ENCODE results near the gene NELL2. TPM values are rescaled to one million over a fixed set of nuclear protein-coding genes. Genes with fewer than 3 reads are reported as not detected.

NELL2 gene
- total and polyA plus RNA-seq, 10 of the 15 experiments (the other 5 are each of a cell fraction or from before 2014, with no cell fraction given): 0.27 to 2.3 (median 0.76) TPM

DNA sequence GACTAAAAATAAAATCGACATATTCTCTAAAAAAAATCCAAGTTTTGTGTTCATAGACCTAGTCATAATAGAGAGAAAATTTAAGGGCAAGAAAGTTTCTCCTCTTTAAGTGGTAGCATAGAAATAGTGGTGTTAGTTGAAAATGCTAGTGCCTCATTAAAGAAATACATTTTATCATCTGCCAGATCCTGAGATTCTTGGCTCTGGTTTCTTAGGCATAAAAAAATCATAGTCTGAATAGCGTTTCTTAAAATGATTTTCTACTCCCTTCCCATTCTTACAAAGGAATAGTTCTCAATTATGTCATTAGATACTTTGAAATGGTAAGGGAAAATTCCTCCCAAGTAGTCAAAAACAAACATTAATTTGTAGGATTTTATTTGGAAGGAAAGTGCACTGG lies 212.8 kb downstream of the NELL2 start:
- H3K4me2 ChIP-seq (ENCODE audit: control insufficient read depth, insufficient read depth): no peak overlapping the region
- H3K4me3 ChIP-seq: no peak overlapping the region
- POLR2A ChIA-PET: no interaction called here
- H3K27ac ChIP-seq (ENCODE audit: control insufficient read depth, insufficient read depth): no peak overlapping the region
- RAD21 ChIA-PET (ENCODE audit: unreplicated experiment): no interaction called here
- TF ChIP-seq BHLHE40 (IDR thresholded peaks at IDR 0.05; ENCODE audit: borderline replicate concordance in 1 of 2, low read depth in 2 of 2, low read length in 1 of 2) (no peak), IKZF2 (IDR thresholded peaks at IDR 0.05) (no peak), MTA2 (IDR thresholded peaks at IDR 0.05; ENCODE audit: low read depth) (no peak), POLR2AphosphoS5 (IDR thresholded peaks at IDR 0.05; ENCODE audit: low read length) (no peak), ZBED1 (IDR thresholded peaks at IDR 0.05; ENCODE audit: borderline replicate concordance) (no peak)
- in situ Hi-C loops (cut with MboI) (no loop called here), intact Hi-C loops (cut with micrococcal nuclease; ENCODE audit: unreplicated experiment) (no loop called here)
- H3K4me1 ChIP-seq (ENCODE audit: control insufficient read depth, insufficient read depth, low read length): no peaks in the 10 kb centered on the region
- no peak for DNase-seq (ENCODE audit: low read depth, low spot score)
- 0% methylated on average over 2 of the region's 2 CpGs for WGBS (ENCODE audit: insufficient coverage, insufficient replicate concordance, low lambda C conversion rate, missing lambda C conversion rate)
- no peak for FAIRE-seq
- CTCF ChIA-PET: interaction anchor here (1.1 kb wide), 1 partner anchor 12 kb away, joined by 3 read pairs; no protein-coding TSS in a partner anchor
- no peaks in the 10 kb centered on the region for H3K79me2 ChIP-seq (ENCODE audit: control insufficient read depth, insufficient read depth, low read length)
- no peak overlapping the region for H3K9ac ChIP-seq (ENCODE audit: control insufficient read depth, insufficient read depth, low read length)
- no peak for ATAC-seq
- BruUV-seq (replicated peaks): no TSS peak
- H3K27me3 ChIP-seq (replicated peaks in 1 of 2; ENCODE audit: control insufficient read depth in 2 of 2, insufficient read depth in 2 of 2, low read length in 1 of 2): no peaks in the 10 kb centered on the region
- no peaks in the 10 kb centered on the region for H3K9me3 ChIP-seq (replicated peaks; ENCODE audit: control insufficient read depth, insufficient read depth, low read length)
- no peak overlapping the region for H2AFZ ChIP-seq (ENCODE audit: control insufficient read depth, low read depth, low read length)
- H3K36me3 ChIP-seq (ENCODE audit: control insufficient read depth in 2 of 2, insufficient read depth in 2 of 2, low read length in 1 of 2): no peaks in the 10 kb centered on the region
- SMC1A ChIA-PET (ENCODE audit: uncharacterized antibody, unreplicated experiment): no interaction called here
- H4K20me1 ChIP-seq (ENCODE audit: control insufficient read depth, insufficient read depth): no peaks in the 10 kb centered on the region

GRCh38 chr12:44655846-44656245 lies 220.3 kb downstream of the NELL2 start:
- in situ Hi-C loops (cut with MboI): no loop called here
- RAD21 ChIA-PET (ENCODE audit: unreplicated experiment): no interaction called here
- intact Hi-C loops (cut with micrococcal nuclease; ENCODE audit: unreplicated experiment): no loop called here
- H2AFZ ChIP-seq (ENCODE audit: control insufficient read depth, low read depth, low read length): no peak overlapping the region
- TF ChIP-seq CTCF (IDR thresholded peaks at IDR 0.05 in 2 of 3, conservative IDR thresholded peaks at IDR 0.05 in 1 of 3; ENCODE audit: control insufficient read depth in 2 of 3, extremely low read depth in 1 of 3, insufficient read depth in 1 of 3, low read depth in 3 of 3, low read length in 3 of 3) (no peak), RAD51 (IDR thresholded peaks at IDR 0.05) (no peak), HSF1 (IDR thresholded peaks at IDR 0.05; ENCODE audit: low read depth, low read length) (no peak), CEBPB (IDR thresholded peaks at IDR 0.05; ENCODE audit: borderline replicate concordance in 1 of 2, low read depth in 2 of 2, low read length in 2 of 2) (no peak), ZNF24 (IDR thresholded peaks at IDR 0.05) (no peak), SIX5 (IDR thresholded peaks at IDR 0.05; ENCODE audit: low read depth, low read length, severe bottlenecking) (no peak)
- H3K4me1 ChIP-seq (ENCODE audit: control insufficient read depth, insufficient read depth, low read length): no peaks in the 10 kb centered on the region
- DNase-seq (ENCODE audit: low read depth, low spot score): no peak
- no peak for ATAC-seq
- POLR2A ChIA-PET: no interaction called here
- FAIRE-seq: no peak
- SMC1A ChIA-PET (ENCODE audit: uncharacterized antibody, unreplicated experiment): no interaction called here
- no TSS peak for BruUV-seq (replicated peaks)
- H3K79me2 ChIP-seq (ENCODE audit: control insufficient read depth, insufficient read depth, low read length): no peaks in the 10 kb centered on the region
- H3K4me2 ChIP-seq (ENCODE audit: control insufficient read depth, insufficient read depth): no peak overlapping the region
- H3K9ac ChIP-seq (ENCODE audit: control insufficient read depth, insufficient read depth, low read length): no peak overlapping the region
- no peaks in the 10 kb centered on the region for H3K9me3 ChIP-seq (replicated peaks; ENCODE audit: control insufficient read depth, insufficient read depth, low read length)
- no peaks in the 10 kb centered on the region for H3K27me3 ChIP-seq (replicated peaks in 1 of 2; ENCODE audit: control insufficient read depth in 2 of 2, insufficient read depth in 2 of 2, low read length in 1 of 2)
- no peak overlapping the region for H3K4me3 ChIP-seq
- no peak overlapping the region for H3K27ac ChIP-seq (ENCODE audit: control insufficient read depth, insufficient read depth)
- H3K36me3 ChIP-seq (ENCODE audit: control insufficient read depth in 2 of 2, insufficient read depth in 2 of 2, low read length in 1 of 2): no peaks in the 10 kb centered on the region
- no peaks in the 10 kb centered on the region for H4K20me1 ChIP-seq (ENCODE audit: control insufficient read depth, insufficient read depth)
- CTCF ChIA-PET: no interaction called here
